CD4-positive, alpha-beta T cell (primary cell): Measurements from ENCODE around the gene LTB4R. TPM values are rescaled to one million over a fixed set of nuclear protein-coding genes. Genes with fewer than 3 reads are reported as not detected.

Experiments
- total RNA-seq, 174 experiments: library from RNA in 2 of 174; stranded (reverse) in 2 of 174; gene quantifications; one replicate each; pipeline ENCODE4 v1.2.3 and lab custom pipeline; 2021 to 2026

Gene LTB4R
- total RNA-seq, 2 experiments from 2014 or later = 15.6 to 18.3 TPM

Other genes starting within 250 kb of the LTB4R start
- not detected for gene CPNE6, start 239.9 kb upstream of the LTB4R start, total RNA-seq
- 1 to 10 TPM; 5.2 to 7.4 TPM for gene PCK2, start 217.2 kb upstream of the LTB4R start, total RNA-seq
- gene DCAF11, start 196.7 kb upstream of the LTB4R start, total RNA-seq = 10 to 100 TPM; 74.8 to 75.3 TPM
- 1 to 10 TPM; 1.6 to 1.9 TPM for gene NRL, start 196.6 kb upstream of the LTB4R start, total RNA-seq
- gene FITM1, start 180.8 kb upstream of the LTB4R start, total RNA-seq = 1 to 10 TPM; 1.5 to 1.7 TPM
- gene PSME1, start 175.3 kb upstream of the LTB4R start, total RNA-seq = 100 to 1,000 TPM; 166 to 171 TPM
- 10 to 100 TPM; 11.8 to 13.1 TPM for gene EMC9, start 169.9 kb upstream of the LTB4R start, total RNA-seq
- gene PSME2, start 164.9 kb upstream of the LTB4R start, total RNA-seq = 10 to 100 TPM; 81.7 to 83.2 TPM
- 10 to 100 TPM; 46.0 to 57.8 TPM for gene RNF31, start 164.0 kb upstream of the LTB4R start, total RNA-seq
- 100 to 1,000 TPM; 248 to 262 TPM for gene IRF9, start 150.2 kb upstream of the LTB4R start, total RNA-seq
- 100 to 1,000 TPM; 105 to 107 TPM for gene REC8, start 139.4 kb upstream of the LTB4R start, total RNA-seq
- 10 to 100 TPM; 36.6 to 37.9 TPM for gene IPO4, start 122.7 kb upstream of the LTB4R start, total RNA-seq
- gene TM9SF1, start 116.1 kb upstream of the LTB4R start, total RNA-seq = 10 to 100 TPM; 12.9 to 13.0 TPM
- under 1 TPM; 0.30 to 0.64 TPM for gene TSSK4, start 105.8 kb upstream of the LTB4R start, total RNA-seq
- gene CHMP4A, start 98.0 kb upstream of the LTB4R start, total RNA-seq = 10 to 100 TPM; 73.4 to 80.1 TPM
- gene MDP1, start 95.4 kb upstream of the LTB4R start, total RNA-seq = 1 to 10 TPM; 3.2 to 3.7 TPM
- 10 to 100 TPM; 42.0 to 43.5 TPM for gene NEDD8, start 79.1 kb upstream of the LTB4R start, total RNA-seq
- gene GMPR2, start 78.6 kb upstream of the LTB4R start, total RNA-seq = 10 to 100 TPM; 22.2 to 24.8 TPM
- gene TINF2, start 68.9 kb upstream of the LTB4R start, total RNA-seq = 100 to 1,000 TPM; 110 to 113 TPM
- 1 to 10 TPM; 3.5 to 3.9 TPM for gene TGM1, start 48.3 kb upstream of the LTB4R start, total RNA-seq
- 10 to 100 TPM; 52.3 to 55.2 TPM for gene RABGGTA, start 39.9 kb upstream of the LTB4R start, total RNA-seq
- 10 to 100 TPM; 21.5 to 23.5 TPM for gene DHRS1, start 11.7 kb upstream of the LTB4R start, total RNA-seq
- 10 to 100 TPM; 25.9 to 27.5 TPM for gene NOP9, start 11.7 kb upstream of the LTB4R start, total RNA-seq
- 1 to 10 TPM; 7.4 to 9.2 TPM for gene CIDEB, start 3.5 kb upstream of the LTB4R start, total RNA-seq
- gene LTB4R2, start 1.4 kb upstream of the LTB4R start, total RNA-seq = 10 to 100 TPM; 16.4 to 18.2 TPM
- gene ADCY4, start 23.6 kb downstream of the LTB4R start, total RNA-seq = 1 to 10 TPM; 4.7 to 5.9 TPM
- gene RIPK3, start 28.5 kb downstream of the LTB4R start, total RNA-seq = 10 to 100 TPM; 18.1 to 18.9 TPM
- gene NFATC4, start 56.7 kb downstream of the LTB4R start, total RNA-seq = not detected
- gene NYNRIN, start 87.5 kb downstream of the LTB4R start, total RNA-seq = under 1 TPM; 0.08 to 0.25 TPM
- 1 to 10 TPM; 1.6 to 1.7 TPM for gene CBLN3, start 118.2 kb downstream of the LTB4R start, total RNA-seq
- gene KHNYN, start 118.5 kb downstream of the LTB4R start, total RNA-seq = 100 to 1,000 TPM; 170 to 173 TPM
- 10 to 100 TPM; 71.7 to 74.7 TPM for gene SDR39U1, start 131.3 kb downstream of the LTB4R start, total RNA-seq
- not detected for gene CMA1, start 196.8 kb downstream of the LTB4R start, total RNA-seq